Mesendoderm (in vitro differentiated cells): ENCODE results near the gene CAMKMT.

Experiments
- DNase-seq: peaks from one replicate; pipeline ENCODE4 v3.0.0; 2013
- H2AK5ac ChIP-seq: 2 replicates; pipeline ENCODE4 v1.6.1; 2013; ENCODE audit warnings: low read length, inconsistent platforms
- H2BK120ac ChIP-seq: 2 replicates; pipeline ENCODE4 v1.6.1; 2013; ENCODE audit warnings: low read depth, mild to moderate bottlenecking, low read length, moderate library complexity, mixed read lengths
- H2BK15ac ChIP-seq: replicated peaks from 2 replicates; pipeline ENCODE4 v1.6.1; 2013; ENCODE audit warnings: low read depth, mild to moderate bottlenecking, moderate library complexity
- H2BK5ac ChIP-seq: 2 replicates; pipeline ENCODE4 v1.6.1; 2013; ENCODE audit warnings: low read length, inconsistent platforms
- H3K18ac ChIP-seq: 2 replicates; pipeline ENCODE4 v1.6.1; 2013; ENCODE audit warnings: mild to moderate bottlenecking, low read length, mixed read lengths
- H3K23ac ChIP-seq: one replicate; pipeline ENCODE4 v1.6.1; 2013; ENCODE audit warnings: low read length
- H3K27ac ChIP-seq: 2 replicates; pipeline ENCODE4 v1.5.1; 2013; ENCODE audit warnings: low read depth, mild to moderate bottlenecking, inconsistent platforms, low read length, moderate library complexity
- H3K27me3 ChIP-seq: 2 replicates; pipeline ENCODE4 v1.6.1; 2013; ENCODE audit warnings: low read length, control low read depth, mild to moderate bottlenecking, inconsistent platforms; ENCODE audit not compliant: insufficient read depth, poor library complexity
- H3K36me3 ChIP-seq: 2 replicates; pipeline ENCODE4 v1.6.1; 2013; ENCODE audit warnings: low read length, inconsistent platforms; ENCODE audit not compliant: control insufficient read depth, insufficient read depth
- H3K4ac ChIP-seq: one replicate; pipeline ENCODE4 v1.6.1; 2013; ENCODE audit warnings: low read depth, mild to moderate bottlenecking, low read length, moderate library complexity
- H3K4me1 ChIP-seq: 2 replicates; pipeline ENCODE4 v1.6.1; 2013; ENCODE audit warnings: low read depth, low read length, inconsistent platforms; ENCODE audit not compliant: control insufficient read depth
- H3K4me2 ChIP-seq: 2 replicates; pipeline ENCODE4 v1.6.1; 2013; ENCODE audit warnings: low read length
- H3K4me3 ChIP-seq: 2 replicates; pipeline ENCODE4 v1.5.1; 2013; ENCODE audit warnings: mild to moderate bottlenecking, low read length
- H3K56ac ChIP-seq: one replicate; pipeline ENCODE4 v1.6.1; 2013; ENCODE audit warnings: low read length
- H3K79me1 ChIP-seq: 2 replicates; pipeline ENCODE4 v1.6.1; 2013; ENCODE audit warnings: low read length, inconsistent platforms
- H3K79me2 ChIP-seq: 2 replicates; pipeline ENCODE4 v1.6.1; 2013; ENCODE audit warnings: mild to moderate bottlenecking, low read length; ENCODE audit not compliant: control insufficient read depth, insufficient read depth
- H3K9ac ChIP-seq: 2 replicates; pipeline ENCODE4 v1.6.1; 2013; ENCODE audit warnings: low read length, inconsistent platforms
- H4K5ac ChIP-seq: one replicate; pipeline ENCODE4 v1.6.1; 2013; ENCODE audit warnings: low read length
- H4K8ac ChIP-seq: one replicate; pipeline ENCODE4 v1.6.1; 2013; ENCODE audit warnings: low read depth, mild to moderate bottlenecking, control low read depth, low read length, moderate library complexity
- WGBS: extraction: QIAGEN DNeasy Blood & Tissue Kit; methylation state at CpG from one replicate; pipeline ENCODE4 v1.1.7; 2013; ENCODE audit warnings: low lambda C conversion rate, missing lambda C conversion rate; ENCODE audit not compliant: insufficient coverage; ENCODE audit errors: extremely low coverage; 5-methylcytosine and 5-hydroxymethylcytosine counted together

Gene CAMKMT

GRCh38 chr2:44602446-44602845 lies 240.7 kb downstream of the CAMKMT start:
- no peak overlapping the region for H3K56ac ChIP-seq
- no peak overlapping the region for H4K8ac ChIP-seq
- no peak overlapping the region for H4K5ac ChIP-seq
- H3K23ac ChIP-seq: no peak overlapping the region
- H3K4me2 ChIP-seq: no peak overlapping the region
- H3K4me1 ChIP-seq: no peaks in the 10 kb centered on the region
- H3K79me2 ChIP-seq: no peaks in the 10 kb centered on the region
- H3K27me3 ChIP-seq: no peaks in the 10 kb centered on the region
- H3K18ac ChIP-seq: no peak overlapping the region
- H2BK120ac ChIP-seq: no peak overlapping the region
- H3K79me1 ChIP-seq: no peaks in the 10 kb centered on the region
- no peak overlapping the region for H3K27ac ChIP-seq
- H3K36me3 ChIP-seq: no peaks in the 10 kb centered on the region
- no peak overlapping the region for H2AK5ac ChIP-seq
- no peak overlapping the region for H2BK15ac ChIP-seq
- WGBS: no CpG with 5 or more reads among the region's 6 CpGs
- no peak overlapping the region for H2BK5ac ChIP-seq
- no peak overlapping the region for H3K4me3 ChIP-seq
- no peak for DNase-seq
- no peak overlapping the region for H3K4ac ChIP-seq
- no peak overlapping the region for H3K9ac ChIP-seq

GRCh38 chr2:44605511-44605910 lies 243.8 kb downstream of the CAMKMT start:
- Histone ChIP-seq H3K18ac (no peak overlapping the region), H3K79me1 (no peaks in the 10 kb centered on the region), H3K27ac (no peak overlapping the region), H2BK5ac (no peak overlapping the region), H3K9ac (no peak overlapping the region), H3K36me3 (no peaks in the 10 kb centered on the region), H4K8ac (no peak overlapping the region), H3K4me3 (no peak overlapping the region), H3K4ac (no peak overlapping the region), H2AK5ac (no peak overlapping the region), H2BK15ac (no peak overlapping the region), H3K79me2 (no peaks in the 10 kb centered on the region), H3K23ac (no peak overlapping the region), H3K4me1 (no peaks in the 10 kb centered on the region), H3K27me3 (no peaks in the 10 kb centered on the region), H3K56ac (no peak overlapping the region), H2BK120ac (no peak overlapping the region), H4K5ac (no peak overlapping the region), H3K4me2 (no peak overlapping the region)
- no CpG with 5 or more reads among the region's 1 CpG for WGBS
- DNase-seq: no peak

GRCh38 chr2:44612276-44612675 lies 250.5 kb downstream of the CAMKMT start:
- Histone ChIP-seq H3K79me2 (no peaks in the 10 kb centered on the region), H3K4me2 (no peak overlapping the region), H2BK120ac (no peak overlapping the region), H3K4me3 (no peak overlapping the region), H3K9ac (no peak overlapping the region), H4K5ac (no peak overlapping the region), H3K56ac (no peak overlapping the region), H3K23ac (no peak overlapping the region), H3K27me3 (no peaks in the 10 kb centered on the region), H2BK5ac (no peak overlapping the region), H2BK15ac (no peak overlapping the region), H2AK5ac (no peak overlapping the region), H3K4ac (no peak overlapping the region), H3K27ac (no peak overlapping the region), H3K36me3 (no peaks in the 10 kb centered on the region), H4K8ac (no peak overlapping the region), H3K18ac (no peak overlapping the region), H3K79me1 (no peaks in the 10 kb centered on the region), H3K4me1 (no peaks in the 10 kb centered on the region)
- DNase-seq: no peak
- WGBS: no CpG with 5 or more reads among the region's 1 CpG

- H3K27me3 ChIP-seq: no peaks in the 10 kb centered on the region
- H3K4me3 ChIP-seq: no peak overlapping the region
- H3K23ac ChIP-seq: no peak overlapping the region
- H2BK15ac ChIP-seq: no peak overlapping the region
- H2AK5ac ChIP-seq: no peak overlapping the region
- no peak overlapping the region for H3K4ac ChIP-seq
- H2BK120ac ChIP-seq: no peak overlapping the region
- no peaks in the 10 kb centered on the region for H3K79me1 ChIP-seq
- no peak overlapping the region for H4K8ac ChIP-seq
- H3K79me2 ChIP-seq: no peaks in the 10 kb centered on the region
- no peaks in the 10 kb centered on the region for H3K36me3 ChIP-seq
- H3K27ac ChIP-seq: no peak overlapping the region
- H3K9ac ChIP-seq: no peak overlapping the region
- H3K56ac ChIP-seq: no peak overlapping the region
- H3K4me1 ChIP-seq: no peaks in the 10 kb centered on the region
- H2BK5ac ChIP-seq: no peak overlapping the region
- H4K5ac ChIP-seq: no peak overlapping the region
- H3K4me2 ChIP-seq: no peak overlapping the region
- WGBS: no CpG with 5 or more reads among the region's 2 CpGs
- no peak overlapping the region for H3K18ac ChIP-seq
- no peak for DNase-seq
These were observed 253.2 kb downstream of the CAMKMT start for GRCh38 chr2:44614940-44615339.

GRCh38 chr2:44615950-44616518 lies 254.3 kb downstream of the CAMKMT start:
- DNase-seq: no peak
- Histone ChIP-seq H3K27me3 (no peaks in the 10 kb centered on the region), H3K23ac (no peak overlapping the region), H3K4me1 (no peaks in the 10 kb centered on the region), H3K79me2 (no peaks in the 10 kb centered on the region), H2BK5ac (no peak overlapping the region), H3K56ac (no peak overlapping the region), H3K36me3 (no peaks in the 10 kb centered on the region), H3K4ac (no peak overlapping the region), H3K27ac (no peak overlapping the region), H3K4me3 (no peak overlapping the region), H3K9ac (no peak overlapping the region), H2AK5ac (no peak overlapping the region), H2BK15ac (no peak overlapping the region), H4K8ac (no peak overlapping the region), H3K18ac (no peak overlapping the region), H3K4me2 (no peak overlapping the region), H3K79me1 (no peaks in the 10 kb centered on the region), H4K5ac (no peak overlapping the region), H2BK120ac (no peak overlapping the region)
- no CpG with 5 or more reads among the region's 4 CpGs for WGBS

GRCh38 chr2:44616667-44617155 lies 255.0 kb downstream of the CAMKMT start:
- Histone ChIP-seq H3K23ac (no peak overlapping the region), H3K79me1 (no peaks in the 10 kb centered on the region), H2BK15ac (no peak overlapping the region), H3K4me1 (no peaks in the 10 kb centered on the region), H3K18ac (no peak overlapping the region), H3K27me3 (no peaks in the 10 kb centered on the region), H3K4me3 (no peak overlapping the region), H2AK5ac (no peak overlapping the region), H3K79me2 (no peaks in the 10 kb centered on the region), H2BK5ac (no peak overlapping the region), H3K4me2 (no peak overlapping the region), H2BK120ac (no peak overlapping the region), H3K9ac (no peak overlapping the region), H3K27ac (no peak overlapping the region), H4K8ac (no peak overlapping the region), H4K5ac (no peak overlapping the region), H3K4ac (no peak overlapping the region), H3K56ac (no peak overlapping the region), H3K36me3 (no peaks in the 10 kb centered on the region)
- DNase-seq: no peak
- WGBS: no CpG with 5 or more reads among the region's 3 CpGs
